ENCODE measurements around the gene S100A12.
A peak's percentile ranks its signal among the peaks of the same experiment; 100 is the strongest.

The S100A12 gene

GRCh38 chr1:153399401-153400055, 24.1 kb upstream of the S100A12 start:
- TF ChIP-seq CTCF (conservative IDR thresholded peaks at IDR 0.05; ENCODE audit: control insufficient read depth, insufficient read depth, low read depth, low read length): no peak

DNA sequence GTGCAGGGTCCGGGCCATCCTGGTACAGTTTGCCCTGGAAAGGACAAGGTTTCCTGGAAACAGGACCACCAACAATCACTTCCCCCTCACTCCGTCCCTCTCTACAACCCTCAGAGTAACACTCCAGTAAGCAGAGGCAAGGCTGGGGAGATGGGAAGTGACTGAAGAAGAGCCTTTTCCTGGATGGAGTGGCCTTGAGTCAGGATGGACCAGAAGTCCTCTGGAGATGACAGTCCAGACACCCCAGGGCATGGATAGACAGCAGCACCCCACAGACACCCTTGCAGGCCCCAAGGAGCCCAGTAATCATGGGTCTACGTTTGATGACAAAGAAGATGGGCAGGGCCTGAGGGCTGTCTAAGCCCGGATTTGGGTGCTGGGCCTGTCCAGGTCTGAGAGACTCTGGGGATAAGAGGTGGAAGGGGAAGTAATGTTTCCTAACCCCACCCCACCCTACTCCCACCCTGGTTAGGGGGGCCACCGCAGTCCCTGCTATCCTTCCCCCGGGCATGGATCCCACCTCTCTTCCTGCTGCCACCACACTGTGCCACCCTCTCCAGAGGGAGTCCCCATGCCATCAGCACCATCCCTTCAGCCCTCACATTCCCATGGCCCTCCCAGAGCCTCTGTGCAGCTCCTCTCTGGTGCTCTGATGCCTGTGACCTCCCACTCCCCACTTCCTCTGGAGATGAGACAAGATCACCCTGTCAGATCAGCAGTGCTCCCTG, 22.7 kb upstream of the S100A12 start:
- no peak overlapping the region for H3K4me3 ChIP-seq (ENCODE audit: control insufficient read depth, low read depth, low read length)
- no peak for TF ChIP-seq CTCF (conservative IDR thresholded peaks at IDR 0.05; ENCODE audit: control insufficient read depth, insufficient read depth, low read depth, low read length)
- no peak for DNase-seq (ENCODE audit: low read depth)

More at GRCh38 chr1:153399401-153400055, 24.1 kb upstream of the S100A12 start:
- H3K4me3 ChIP-seq (ENCODE audit: control insufficient read depth, low read depth, low read length): no peak overlapping the region
- DNase-seq (ENCODE audit: low read depth): no peak

DNA sequence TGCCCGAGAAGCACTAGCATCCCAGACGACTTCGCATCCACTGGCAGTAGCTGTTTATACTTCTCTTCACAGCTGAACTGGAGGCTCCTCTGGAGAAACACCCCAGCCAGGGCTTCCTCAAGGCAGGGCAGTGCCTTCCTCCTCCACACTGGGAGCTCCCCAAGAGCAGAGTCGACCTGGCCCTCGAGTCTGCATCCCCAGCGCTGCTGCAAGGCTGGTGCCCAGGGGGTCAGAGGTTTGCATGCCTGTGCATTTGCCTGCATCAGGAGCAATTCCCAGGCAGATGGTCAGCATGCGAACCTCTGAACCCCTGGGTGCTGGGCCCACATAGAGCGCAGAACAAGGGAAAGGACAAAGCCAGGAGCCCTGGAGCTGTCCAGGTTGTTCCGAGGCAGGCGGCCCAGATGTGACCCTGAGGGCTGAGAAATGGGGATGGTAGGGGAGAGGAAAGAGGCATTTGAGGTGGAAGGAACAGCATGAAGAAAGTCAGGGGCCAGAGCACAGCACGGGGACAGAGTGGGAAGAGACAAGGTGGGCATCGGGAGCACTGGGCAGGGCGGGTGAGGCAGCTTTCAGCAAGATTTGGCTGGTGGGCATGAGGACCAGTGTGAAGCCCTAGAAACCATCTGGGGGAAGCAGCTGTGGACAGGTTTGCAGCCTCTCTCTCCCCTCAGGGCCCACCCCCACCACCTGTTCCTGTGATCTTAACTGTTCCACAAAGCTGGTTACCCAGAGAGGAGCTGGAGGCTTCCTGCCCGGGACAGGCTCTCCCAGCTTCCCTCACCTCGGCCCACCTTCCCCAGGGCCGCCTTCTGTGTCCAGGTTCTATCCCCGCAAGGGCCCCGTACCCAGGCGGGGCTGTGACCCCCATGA, 21.9 kb upstream of the S100A12 start:
- H3K4me3 ChIP-seq (ENCODE audit: control insufficient read depth, low read depth, low read length): no peak overlapping the region
- no peak for TF ChIP-seq CTCF (conservative IDR thresholded peaks at IDR 0.05; ENCODE audit: control insufficient read depth, insufficient read depth, low read depth, low read length)
- no peak for DNase-seq (ENCODE audit: low read depth)

DNA sequence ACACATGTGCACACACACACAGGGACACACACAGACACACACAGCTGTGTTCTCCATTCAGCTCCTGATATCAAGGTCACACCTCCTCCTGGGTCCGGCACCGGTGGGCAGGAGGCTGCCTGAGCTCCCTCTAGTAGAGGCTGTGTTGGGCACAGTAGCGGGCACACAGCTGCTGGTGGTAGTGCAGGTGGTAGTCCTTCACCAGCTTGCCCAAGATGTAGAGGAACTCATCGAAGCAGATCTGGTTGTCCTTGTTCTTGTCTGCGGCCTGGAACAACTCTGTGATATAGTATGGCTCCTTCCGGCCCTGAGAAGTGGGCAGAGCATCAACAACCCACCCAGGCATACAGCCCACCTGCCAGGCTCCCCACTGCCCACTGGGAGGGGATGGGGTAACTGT, 21.0 kb upstream of the S100A12 start:
- TF ChIP-seq CTCF (conservative IDR thresholded peaks at IDR 0.05; ENCODE audit: control insufficient read depth, insufficient read depth, low read depth, low read length): no peak
- H3K4me3 ChIP-seq (ENCODE audit: control insufficient read depth, low read depth, low read length): no peak overlapping the region
- DNase-seq (ENCODE audit: low read depth): no peak

DNA sequence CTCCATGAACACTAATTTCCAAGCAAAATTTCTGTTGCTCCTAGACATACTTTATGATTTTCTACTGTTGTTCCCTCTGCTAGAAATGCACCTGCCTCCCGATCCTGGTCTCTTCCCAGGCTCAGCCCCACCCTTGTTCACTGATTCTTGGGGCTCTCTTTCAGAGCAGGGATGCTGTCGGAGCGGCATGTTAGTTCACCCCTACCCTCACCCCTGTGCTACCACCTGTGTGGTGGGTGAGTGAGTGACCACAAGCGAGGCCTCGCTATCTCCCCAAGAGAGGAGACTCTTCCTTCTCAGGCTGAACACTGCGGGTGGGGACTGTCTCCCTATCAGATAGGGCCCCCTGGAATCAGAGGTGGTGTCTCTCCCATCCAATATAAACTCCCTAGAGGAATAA, 20.4 kb upstream of the S100A12 start:
- H3K4me3 ChIP-seq (ENCODE audit: control insufficient read depth, low read depth, low read length): no peak overlapping the region
- no peak for TF ChIP-seq CTCF (conservative IDR thresholded peaks at IDR 0.05; ENCODE audit: control insufficient read depth, insufficient read depth, low read depth, low read length)

GRCh38 chr1:153395136-153395685, 19.8 kb upstream of the S100A12 start:
- DNase-seq (ENCODE audit: low read depth): peak; percentile 32
- no peak for TF ChIP-seq CTCF (conservative IDR thresholded peaks at IDR 0.05; ENCODE audit: control insufficient read depth, insufficient read depth, low read depth, low read length)
- H3K4me3 ChIP-seq (ENCODE audit: control insufficient read depth, low read depth, low read length): no peak overlapping the region

More for the DNA sequence above, 20.4 kb upstream of the S100A12 start:
- no peak for DNase-seq (ENCODE audit: low read depth)
